Mesenchymal stem cell (in vitro differentiated cells and primary cell): ENCODE data around the gene CNTNAP2.

Experiments used
- DNase-seq: peaks from one replicate; pipeline ENCODE4 v3.0.0-alpha.2; 2013
- H2AFZ ChIP-seq: one replicate; pipeline ENCODE4 v1.6.1; 2013; ENCODE audit warnings: low read depth, mild to moderate bottlenecking, control low read depth, inconsistent platforms, low read length, moderate library complexity
- H2AK5ac ChIP-seq: 2 replicates; pipeline ENCODE4 v1.6.1; 2013; ENCODE audit warnings: low read length, moderate library complexity, mild to moderate bottlenecking, inconsistent platforms; ENCODE audit not compliant: severe bottlenecking
- H2BK120ac ChIP-seq: one replicate; pipeline ENCODE4 v1.6.1; 2013; ENCODE audit warnings: low read depth, mild to moderate bottlenecking, inconsistent platforms, low read length, moderate library complexity
- H2BK12ac ChIP-seq, 2 experiments: one replicate each; pipeline ENCODE4 v1.6.1; 2013; ENCODE audit warnings: inconsistent platforms in 2 of 2, low read length in 2 of 2, mild to moderate bottlenecking in 2 of 2, moderate library complexity in 2 of 2, control low read depth in 1 of 2
- H2BK15ac ChIP-seq: one replicate; pipeline ENCODE4 v1.6.1; 2013; ENCODE audit warnings: mild to moderate bottlenecking, low read depth, inconsistent platforms; ENCODE audit not compliant: poor library complexity, severe bottlenecking
- H2BK5ac ChIP-seq: 2 replicates; pipeline ENCODE4 v1.6.1; 2013; ENCODE audit warnings: low read depth, mild to moderate bottlenecking, low read length, control low read depth, inconsistent platforms; ENCODE audit not compliant: poor library complexity, severe bottlenecking
- H3K14ac ChIP-seq, 2 experiments: one replicate each; pipeline ENCODE4 v1.6.1; 2013; ENCODE audit warnings: inconsistent platforms in 2 of 2, low read length in 2 of 2, control low read depth in 1 of 2, mild to moderate bottlenecking in 1 of 2, moderate library complexity in 1 of 2
- H3K18ac ChIP-seq, 2 experiments: one replicate each; pipeline ENCODE4 v1.6.1; 2013; ENCODE audit warnings: inconsistent platforms in 2 of 2, low read length in 2 of 2, control low read depth in 1 of 2, low read depth in 1 of 2, mild to moderate bottlenecking in 1 of 2
- H3K23ac ChIP-seq, 2 experiments: one replicate each; pipeline ENCODE4 v1.6.1; 2013; ENCODE audit warnings: inconsistent platforms in 2 of 2, low read length in 2 of 2, mild to moderate bottlenecking in 2 of 2, moderate library complexity in 2 of 2, control low read depth in 1 of 2
- H3K27ac ChIP-seq: 2 replicates; pipeline ENCODE4 v1.5.1; 2013; ENCODE audit warnings: mild to moderate bottlenecking, moderate library complexity, low read length, control low read depth, inconsistent platforms; ENCODE audit not compliant: poor library complexity, severe bottlenecking
- H3K27me3 ChIP-seq, 2 experiments: 2 replicates each; pipeline versions ENCODE4 v1.6.1 to v1.7.0; 2013; ENCODE audit warnings: low read length in 2 of 2, mild to moderate bottlenecking in 2 of 2, moderate library complexity in 2 of 2, control low read depth in 1 of 2, inconsistent platforms in 1 of 2; ENCODE audit not compliant: control insufficient read depth in 1 of 2, insufficient read depth in 1 of 2
- H3K36me3 ChIP-seq, 2 experiments: 2 replicates each; pipeline versions ENCODE4 v1.6.1 to v1.7.0; 2013; ENCODE audit warnings: low read length in 2 of 2, control low read depth in 1 of 2, inconsistent platforms in 1 of 2, low read depth in 1 of 2, mild to moderate bottlenecking in 1 of 2; ENCODE audit not compliant: insufficient read depth in 2 of 2, control insufficient read depth in 1 of 2
- H3K4ac ChIP-seq, 2 experiments: one replicate each; pipeline ENCODE4 v1.6.1; 2013; ENCODE audit warnings: inconsistent platforms in 2 of 2, low read length in 2 of 2, mild to moderate bottlenecking in 2 of 2, moderate library complexity in 2 of 2, control low read depth in 1 of 2, low read depth in 1 of 2
- H3K4me1 ChIP-seq: 2 replicates; pipeline ENCODE4 v1.6.1; 2013; ENCODE audit warnings: low read depth, low read length, control low read depth; ENCODE audit not compliant: control insufficient read depth, insufficient read depth
- H3K4me2 ChIP-seq: 2 replicates; pipeline ENCODE4 v1.6.1; 2013; ENCODE audit warnings: low read length, mild to moderate bottlenecking, inconsistent platforms; ENCODE audit not compliant: poor library complexity, severe bottlenecking
- H3K4me3 ChIP-seq, 2 experiments: 2 replicates each; pipeline versions ENCODE4 v1.5.1 to v1.7.0; 2013; ENCODE audit warnings: low read length in 2 of 2, mild to moderate bottlenecking in 2 of 2, control low read depth in 1 of 2, low read depth in 1 of 2; ENCODE audit not compliant: insufficient read depth in 1 of 2
- H3K79me1 ChIP-seq: replicated peaks from 2 replicates; pipeline ENCODE4 v1.6.1; 2013; ENCODE audit warnings: mild to moderate bottlenecking, control low read depth, low read length, inconsistent platforms; ENCODE audit not compliant: poor library complexity, severe bottlenecking
- H3K9ac ChIP-seq: 2 replicates; pipeline ENCODE4 v1.7.0; 2013; ENCODE audit warnings: mild to moderate bottlenecking, low read length, moderate library complexity
- H3K9me3 ChIP-seq: 2 replicates; pipeline ENCODE4 v1.7.0; 2013; ENCODE audit warnings: mild to moderate bottlenecking, low read length; ENCODE audit not compliant: control insufficient read depth
- H4K8ac ChIP-seq: one replicate; pipeline ENCODE4 v1.6.1; 2013; ENCODE audit warnings: inconsistent platforms, mild to moderate bottlenecking, low read length, moderate library complexity
- H4K91ac ChIP-seq: one replicate; pipeline ENCODE4 v1.6.1; 2013; ENCODE audit warnings: mild to moderate bottlenecking, low read length, inconsistent platforms
- WGBS: methylation state at CpG from one replicate; pipeline ENCODE4 v1.1.7; 2013; ENCODE audit warnings: mixed read lengths; 5-methylcytosine and 5-hydroxymethylcytosine counted together

The CNTNAP2 gene

GRCh38 chr7:147183276-147183675, 1066.7 kb downstream of the CNTNAP2 start:
- no peaks in the 10 kb centered on the region for H3K79me1 ChIP-seq
- no peak overlapping the region for H3K27ac ChIP-seq
- H4K8ac ChIP-seq, result no peak overlapping the region
- no peak overlapping the region for H3K14ac ChIP-seq
- no peak overlapping the region for H3K4me2 ChIP-seq
- H3K27me3 ChIP-seq, result no peaks in the 10 kb centered on the region
- H3K36me3 ChIP-seq, result no peaks in the 10 kb centered on the region
- H2BK15ac ChIP-seq, result no peak overlapping the region
- H3K18ac ChIP-seq, result no peak overlapping the region
- peaks cover 8% of the 10 kb centered on the region for H3K9me3 ChIP-seq
- no peak overlapping the region for H2AK5ac ChIP-seq
- H3K4ac ChIP-seq, result no peak overlapping the region
- no peak overlapping the region for H2BK5ac ChIP-seq
- H3K4me1 ChIP-seq, result no peaks in the 10 kb centered on the region
- no peak overlapping the region for H3K23ac ChIP-seq
- WGBS, result no CpG with 5 or more reads among the region's 2 CpGs
- H3K9ac ChIP-seq, result no peak overlapping the region
- H4K91ac ChIP-seq, result no peak overlapping the region
- no peak overlapping the region for H2AFZ ChIP-seq
- no peak overlapping the region for H2BK12ac ChIP-seq
- H3K4me3 ChIP-seq, result no peak overlapping the region
- H2BK120ac ChIP-seq, result no peak overlapping the region
- no peak for DNase-seq

GRCh38 chr7:147188467-147188866, 1071.9 kb downstream of the CNTNAP2 start:
- Histone ChIP-seq H3K4me3 (no peak overlapping the region), H3K4me1 (no peaks in the 10 kb centered on the region), H2AK5ac (no peak overlapping the region), H2BK15ac (no peak overlapping the region), H3K36me3 (no peaks in the 10 kb centered on the region), H3K4me2 (no peak overlapping the region), H3K4ac (no peak overlapping the region), H3K9ac (no peak overlapping the region), H3K23ac (no peak overlapping the region), H3K14ac (no peak overlapping the region), H3K27me3 (no peaks in the 10 kb centered on the region), H4K8ac (no peak overlapping the region), H2BK5ac (no peak overlapping the region), H3K27ac (no peak overlapping the region), H2AFZ (no peak overlapping the region), H3K79me1 (no peaks in the 10 kb centered on the region), H3K18ac (no peak overlapping the region), H3K9me3 (peaks cover 5% of the 10 kb centered on the region), H2BK12ac (no peak overlapping the region), H4K91ac (no peak overlapping the region), H2BK120ac (no peak overlapping the region)
- 91% methylated on average over 1 of the region's 1 CpG for WGBS
- DNase-seq, result no peak

GRCh38 chr7:147193476-147193875, 1076.9 kb downstream of the CNTNAP2 start:
- H4K91ac ChIP-seq, result no peak overlapping the region
- no peaks in the 10 kb centered on the region for H3K79me1 ChIP-seq
- no peak overlapping the region for H3K18ac ChIP-seq
- H2AFZ ChIP-seq, result no peak overlapping the region
- no peaks in the 10 kb centered on the region for H3K27me3 ChIP-seq
- no peak overlapping the region for H4K8ac ChIP-seq
- no peak overlapping the region for H2BK12ac ChIP-seq
- no peak overlapping the region for H3K4me3 ChIP-seq
- no peaks in the 10 kb centered on the region for H3K9me3 ChIP-seq
- no peak overlapping the region for H3K27ac ChIP-seq
- H2AK5ac ChIP-seq, result no peak overlapping the region
- H3K14ac ChIP-seq, result no peak overlapping the region
- no peak overlapping the region for H2BK120ac ChIP-seq
- no peak overlapping the region for H3K23ac ChIP-seq
- H3K36me3 ChIP-seq, result no peaks in the 10 kb centered on the region
- H3K4me1 ChIP-seq, result no peaks in the 10 kb centered on the region
- H3K4me2 ChIP-seq, result no peak overlapping the region
- no peak overlapping the region for H2BK5ac ChIP-seq
- H3K9ac ChIP-seq, result no peak overlapping the region
- H2BK15ac ChIP-seq, result no peak overlapping the region
- no peak overlapping the region for H3K4ac ChIP-seq
- DNase-seq, result no peak

- Histone ChIP-seq H3K9me3 (no peaks in the 10 kb centered on the region), H2BK12ac (no peak overlapping the region), H4K8ac (no peak overlapping the region), H3K36me3 (no peaks in the 10 kb centered on the region), H4K91ac (no peak overlapping the region), H3K4me3 (no peak overlapping the region), H3K9ac (no peak overlapping the region), H2AFZ (no peak overlapping the region), H3K4ac (no peak overlapping the region), H3K4me1 (no peaks in the 10 kb centered on the region), H2BK5ac (no peak overlapping the region), H3K23ac (no peak overlapping the region), H3K27me3 (no peaks in the 10 kb centered on the region), H3K4me2 (no peak overlapping the region), H2BK120ac (no peak overlapping the region), H2BK15ac (no peak overlapping the region), H3K79me1 (no peaks in the 10 kb centered on the region), H3K18ac (no peak overlapping the region), H3K27ac (no peak overlapping the region), H3K14ac (no peak overlapping the region), H2AK5ac (no peak overlapping the region)
- no peak for DNase-seq
- WGBS, result 53% methylated on average over 5 of the region's 5 CpGs
These were observed 1079.9 kb downstream of the CNTNAP2 start for GRCh38 chr7:147196481-147196880.
